PFSK-1 (cell line): ENCODE measurements around the gene RFTN1.

ENCODE experiments used
- REST ChIP-seq, 2 experiments: IDR thresholded peaks; 2 replicates each; pipeline versions ENCODE4 v1.6.1 to v1.8.0; 2011 to 2012; ENCODE audit warnings: low read depth in 2 of 2, low read length in 2 of 2, control low read depth in 1 of 2, inconsistent platforms in 1 of 2, mild to moderate bottlenecking in 1 of 2, moderate library complexity in 1 of 2; ENCODE audit not compliant: insufficient read depth in 1 of 2
- TAF1 ChIP-seq: IDR thresholded peaks from 2 replicates; pipeline ENCODE4 v1.6.1; 2012; ENCODE audit warnings: low read length, control low read depth, borderline replicate concordance; ENCODE audit not compliant: insufficient read depth

- no peak for TF ChIP-seq TAF1
- TF ChIP-seq REST (IDR thresholded peaks at IDR 0.05; ENCODE audit: insufficient read depth in 1 of 2, low read depth in 2 of 2, low read length in 2 of 2): no peak
These were observed 236.0 kb downstream of the RFTN1 start for GRCh38 chr3:16277471-16277870.
